HEK293 (cell line): ENCODE results near the gene DNER.

Experiments used
- KLF1 ChIP-seq: fragments of 450-650 bp; formaldehyde crosslinking; IDR thresholded peaks from 2 replicates; pipeline ENCODE4 v1.5.1; 2016; ENCODE audit warnings: missing biosample characterization, missing genetic modification characterization
- SP2 ChIP-seq: fragments of 450-650 bp; formaldehyde crosslinking; IDR thresholded peaks from 2 replicates; pipeline ENCODE4 v1.5.1; 2016; ENCODE audit warnings: missing biosample characterization, missing genetic modification characterization
- YY1 ChIP-seq: fragments of 450-650 bp; formaldehyde crosslinking; IDR thresholded peaks from 2 replicates; pipeline ENCODE4 v1.5.1; 2018; ENCODE audit warnings: missing biosample characterization, missing genetic modification characterization
- YY2 ChIP-seq: fragments of 450-650 bp; formaldehyde crosslinking; IDR thresholded peaks from 2 replicates; pipeline ENCODE4 v1.5.1; 2016; ENCODE audit warnings: missing biosample characterization, missing genetic modification characterization
- ZBTB17 ChIP-seq: fragments of 450-650 bp; formaldehyde crosslinking; IDR thresholded peaks from 2 replicates; pipeline ENCODE4 v1.5.1; 2016; ENCODE audit warnings: missing biosample characterization, missing genetic modification characterization
- ZBTB20 ChIP-seq: fragments of 450-650 bp; formaldehyde crosslinking; IDR thresholded peaks from 2 replicates; pipeline ENCODE4 v1.5.1; 2016; ENCODE audit warnings: missing biosample characterization, missing genetic modification characterization
- ZFHX2 ChIP-seq: fragments of 450-650 bp; formaldehyde crosslinking; conservative IDR thresholded peaks from 2 replicates; pipeline ENCODE4 v1.5.1; 2016; ENCODE audit warnings: missing biosample characterization, missing genetic modification characterization
- ZIC2 ChIP-seq: fragments of 450-650 bp; formaldehyde crosslinking; IDR thresholded peaks from 2 replicates; pipeline ENCODE4 v1.5.1; 2016; ENCODE audit warnings: missing biosample characterization, missing genetic modification characterization
- ZNF114 ChIP-seq: fragments of 450-650 bp; formaldehyde crosslinking; IDR thresholded peaks from 2 replicates; pipeline ENCODE4 v1.5.0; 2017; ENCODE audit warnings: missing biosample characterization, missing genetic modification characterization
- ZNF121 ChIP-seq: fragments of 450-650 bp; formaldehyde crosslinking; IDR thresholded peaks from 2 replicates; pipeline ENCODE4 v1.5.1; 2016; ENCODE audit warnings: missing biosample characterization, missing genetic modification characterization
- ZNF132 ChIP-seq: fragments of 450-650 bp; formaldehyde crosslinking; IDR thresholded peaks from 2 replicates; pipeline ENCODE4 v1.5.1; 2017; ENCODE audit warnings: missing biosample characterization, missing genetic modification characterization, borderline replicate concordance
- ZNF184 ChIP-seq: fragments of 450-650 bp; IDR thresholded peaks from 2 replicates; pipeline ENCODE4 v1.5.1; 2018; ENCODE audit warnings: missing biosample characterization, mild to moderate bottlenecking, missing genetic modification characterization
- ZNF274 ChIP-seq, 2 experiments: fragments of 200-500 bp in 1 of 2; fragments of 450-650 bp in 1 of 2; sonication (Bioruptor generic) in 1 of 2; formaldehyde crosslinking in 1 of 2; IDR thresholded peaks; 2 replicates each; pipeline versions ENCODE4 v1.5.1 to v1.6.1; 2014 to 2016; ENCODE audit warnings: borderline replicate concordance in 1 of 2, inconsistent platforms in 1 of 2, low read length in 1 of 2, missing biosample characterization in 1 of 2, missing genetic modification characterization in 1 of 2
- ZNF341 ChIP-seq: fragments of 450-650 bp; formaldehyde crosslinking; IDR thresholded peaks from 2 replicates; pipeline ENCODE4; 2016; ENCODE audit warnings: low read depth, missing biosample characterization, missing genetic modification characterization
- ZNF571 ChIP-seq: fragments of 450-650 bp; formaldehyde crosslinking; IDR thresholded peaks from 2 replicates; pipeline ENCODE4 v1.5.0; 2017; ENCODE audit warnings: missing biosample characterization, missing genetic modification characterization
- ZNF585B ChIP-seq: fragments of 450-650 bp; formaldehyde crosslinking; IDR thresholded peaks from 2 replicates; pipeline ENCODE4 v1.5.1; 2016; ENCODE audit warnings: missing biosample characterization, missing genetic modification characterization
- ZNF610 ChIP-seq: fragments of 450-650 bp; formaldehyde crosslinking; IDR thresholded peaks from 2 replicates; pipeline ENCODE4 v1.5.1; 2016; ENCODE audit warnings: missing biosample characterization, missing genetic modification characterization, borderline replicate concordance
- ZNF624 ChIP-seq: fragments of 450-650 bp; formaldehyde crosslinking; IDR thresholded peaks from 2 replicates; pipeline ENCODE4 v1.5.1; 2017; ENCODE audit warnings: missing biosample characterization, missing genetic modification characterization
- ZNF654 ChIP-seq: fragments of 450-650 bp; formaldehyde crosslinking; IDR thresholded peaks from 2 replicates; pipeline ENCODE4 v1.5.1; 2016; ENCODE audit warnings: low read depth, missing biosample characterization, missing genetic modification characterization
- ZNF658 ChIP-seq: fragments of 450-650 bp; formaldehyde crosslinking; IDR thresholded peaks from 2 replicates; pipeline ENCODE4; 2016; ENCODE audit warnings: missing biosample characterization, missing genetic modification characterization
- ZNF664 ChIP-seq: fragments of 450-650 bp; formaldehyde crosslinking; IDR thresholded peaks from 2 replicates; pipeline ENCODE4 v1.5.1; 2016; ENCODE audit warnings: missing biosample characterization, missing genetic modification characterization
- ZNF777 ChIP-seq: fragments of 450-650 bp; formaldehyde crosslinking; IDR thresholded peaks from 2 replicates; pipeline ENCODE4 v1.5.1; 2017; ENCODE audit warnings: missing biosample characterization, missing genetic modification characterization, borderline replicate concordance
- TF ChIP-seq, protein P1 (sequence below): fragments of 450-650 bp; formaldehyde crosslinking; IDR thresholded peaks from 2 replicates; pipeline ENCODE4 v1.5.1; 2016; ENCODE audit warnings: missing biosample characterization, missing genetic modification characterization
- TF ChIP-seq, protein P2 (sequence below): fragments of 450-650 bp; formaldehyde crosslinking; conservative IDR thresholded peaks from 2 replicates; pipeline ENCODE4 v1.5.1; 2016; ENCODE audit warnings: low read depth, missing biosample characterization, missing genetic modification characterization
- TF ChIP-seq, protein P3 (sequence below): fragments of 450-650 bp; formaldehyde crosslinking; IDR thresholded peaks from 2 replicates; pipeline ENCODE4 v1.5.1; 2016; ENCODE audit warnings: missing biosample characterization, missing genetic modification characterization, borderline replicate concordance
- TF ChIP-seq, protein P4 (sequence below): fragments of 450-650 bp; formaldehyde crosslinking; IDR thresholded peaks from 2 replicates; pipeline ENCODE4 v1.5.1; 2017; ENCODE audit warnings: missing biosample characterization, missing genetic modification characterization
- TF ChIP-seq, protein P5 (sequence below): fragments of 450-650 bp; formaldehyde crosslinking; IDR thresholded peaks from 2 replicates; pipeline ENCODE4 v1.5.1; 2016; ENCODE audit warnings: missing biosample characterization, missing genetic modification characterization, low read depth

The DNER gene

DNA sequence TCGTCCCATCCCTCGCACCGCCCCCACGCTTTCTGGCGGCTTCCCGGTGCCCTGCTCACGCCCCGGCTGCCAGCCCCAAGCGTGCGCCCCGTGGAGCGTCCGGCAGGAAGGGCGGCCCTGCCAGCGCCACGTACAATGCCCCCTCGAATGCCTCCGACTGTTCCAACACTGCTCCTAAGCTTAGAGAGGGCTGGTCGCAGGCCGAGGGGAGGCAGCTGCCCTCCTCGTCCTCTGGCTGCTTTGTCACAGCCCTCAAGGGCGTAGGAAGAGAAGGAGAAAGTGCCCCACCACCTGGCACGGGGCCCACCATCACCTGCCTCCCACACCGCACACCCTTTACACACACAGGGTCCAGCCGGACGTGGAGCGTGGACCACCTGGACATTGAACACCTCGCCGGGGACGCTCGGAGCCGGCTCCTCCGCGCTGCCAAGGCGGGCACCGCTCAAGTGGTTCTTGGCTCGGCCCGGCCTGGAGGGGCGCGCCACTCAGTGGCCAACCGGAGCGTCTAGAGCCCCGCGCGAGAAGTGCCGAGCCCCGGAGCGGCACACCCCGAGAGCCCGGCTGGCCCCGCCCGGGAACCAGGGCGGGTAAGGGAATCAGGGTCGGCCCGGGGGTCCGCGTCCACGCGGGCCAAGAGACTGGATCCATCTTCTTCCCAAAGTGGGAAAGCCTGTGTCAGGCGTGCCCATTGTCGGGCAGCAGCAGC, 830 bp downstream of the DNER start (continued):
- TF ChIP-seq, protein P1, sequence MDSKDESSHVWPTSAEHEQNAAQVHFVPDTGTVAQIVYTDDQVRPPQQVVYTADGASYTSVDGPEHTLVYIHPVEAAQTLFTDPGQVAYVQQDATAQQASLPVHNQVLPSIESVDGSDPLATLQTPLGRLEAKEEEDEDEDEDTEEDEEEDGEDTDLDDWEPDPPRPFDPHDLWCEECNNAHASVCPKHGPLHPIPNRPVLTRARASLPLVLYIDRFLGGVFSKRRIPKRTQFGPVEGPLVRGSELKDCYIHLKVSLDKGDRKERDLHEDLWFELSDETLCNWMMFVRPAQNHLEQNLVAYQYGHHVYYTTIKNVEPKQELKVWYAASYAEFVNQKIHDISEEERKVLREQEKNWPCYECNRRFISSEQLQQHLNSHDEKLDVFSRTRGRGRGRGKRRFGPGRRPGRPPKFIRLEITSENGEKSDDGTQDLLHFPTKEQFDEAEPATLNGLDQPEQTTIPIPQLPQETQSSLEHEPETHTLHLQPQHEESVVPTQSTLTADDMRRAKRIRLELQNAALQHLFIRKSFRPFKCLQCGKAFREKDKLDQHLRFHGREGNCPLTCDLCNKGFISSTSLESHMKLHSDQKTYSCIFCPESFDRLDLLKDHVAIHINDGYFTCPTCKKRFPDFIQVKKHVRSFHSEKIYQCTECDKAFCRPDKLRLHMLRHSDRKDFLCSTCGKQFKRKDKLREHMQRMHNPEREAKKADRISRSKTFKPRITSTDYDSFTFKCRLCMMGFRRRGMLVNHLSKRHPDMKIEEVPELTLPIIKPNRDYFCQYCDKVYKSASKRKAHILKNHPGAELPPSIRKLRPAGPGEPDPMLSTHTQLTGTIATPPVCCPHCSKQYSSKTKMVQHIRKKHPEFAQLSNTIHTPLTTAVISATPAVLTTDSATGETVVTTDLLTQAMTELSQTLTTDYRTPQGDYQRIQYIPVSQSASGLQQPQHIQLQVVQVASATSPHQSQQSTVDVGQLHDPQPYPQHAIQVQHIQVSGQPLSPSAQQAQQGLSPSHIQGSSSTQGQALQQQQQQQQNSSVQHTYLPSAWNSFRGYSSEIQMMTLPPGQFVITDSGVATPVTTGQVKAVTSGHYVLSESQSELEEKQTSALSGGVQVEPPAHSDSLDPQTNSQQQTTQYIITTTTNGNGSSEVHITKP: peak; percentile 55; the same call in 1 of the 2 replicates
- TF ChIP-seq ZNF571 (tag by site-specific recombination): no peak
- TF ChIP-seq, protein P2, sequence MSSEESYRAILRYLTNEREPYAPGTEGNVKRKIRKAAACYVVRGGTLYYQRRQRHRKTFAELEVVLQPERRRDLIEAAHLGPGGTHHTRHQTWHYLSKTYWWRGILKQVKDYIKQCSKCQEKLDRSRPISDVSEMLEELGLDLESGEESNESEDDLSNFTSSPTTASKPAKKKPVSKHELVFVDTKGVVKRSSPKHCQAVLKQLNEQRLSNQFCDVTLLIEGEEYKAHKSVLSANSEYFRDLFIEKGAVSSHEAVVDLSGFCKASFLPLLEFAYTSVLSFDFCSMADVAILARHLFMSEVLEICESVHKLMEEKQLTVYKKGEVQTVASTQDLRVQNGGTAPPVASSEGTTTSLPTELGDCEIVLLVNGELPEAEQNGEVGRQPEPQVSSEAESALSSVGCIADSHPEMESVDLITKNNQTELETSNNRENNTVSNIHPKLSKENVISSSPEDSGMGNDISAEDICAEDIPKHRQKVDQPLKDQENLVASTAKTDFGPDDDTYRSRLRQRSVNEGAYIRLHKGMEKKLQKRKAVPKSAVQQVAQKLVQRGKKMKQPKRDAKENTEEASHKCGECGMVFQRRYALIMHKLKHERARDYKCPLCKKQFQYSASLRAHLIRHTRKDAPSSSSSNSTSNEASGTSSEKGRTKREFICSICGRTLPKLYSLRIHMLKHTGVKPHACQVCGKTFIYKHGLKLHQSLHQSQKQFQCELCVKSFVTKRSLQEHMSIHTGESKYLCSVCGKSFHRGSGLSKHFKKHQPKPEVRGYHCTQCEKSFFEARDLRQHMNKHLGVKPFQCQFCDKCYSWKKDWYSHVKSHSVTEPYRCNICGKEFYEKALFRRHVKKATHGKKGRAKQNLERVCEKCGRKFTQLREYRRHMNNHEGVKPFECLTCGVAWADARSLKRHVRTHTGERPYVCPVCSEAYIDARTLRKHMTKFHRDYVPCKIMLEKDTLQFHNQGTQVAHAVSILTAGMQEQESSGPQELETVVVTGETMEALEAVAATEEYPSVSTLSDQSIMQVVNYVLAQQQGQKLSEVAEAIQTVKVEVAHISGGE (tag by site-specific recombination): 0 out of 2 replicates have a peak, but pooled peaks have one; percentile 17
- TF ChIP-seq ZNF610 (tag by site-specific recombination): no peak
- peak; percentile 36; the same call in 1 of the 2 replicates for TF ChIP-seq ZIC2
- peak; percentile 93 for TF ChIP-seq ZBTB20 (tag by site-specific recombination)
- TF ChIP-seq ZNF132 (tag by site-specific recombination): no peak
- no peak for TF ChIP-seq YY2
- TF ChIP-seq ZNF114: no peak
- no peak for TF ChIP-seq YY1
- TF ChIP-seq ZNF654: no peak
- peak; percentile 48; the same call in 1 of the 2 replicates for TF ChIP-seq ZNF341 (tag by site-specific recombination)
- TF ChIP-seq, protein P3, sequence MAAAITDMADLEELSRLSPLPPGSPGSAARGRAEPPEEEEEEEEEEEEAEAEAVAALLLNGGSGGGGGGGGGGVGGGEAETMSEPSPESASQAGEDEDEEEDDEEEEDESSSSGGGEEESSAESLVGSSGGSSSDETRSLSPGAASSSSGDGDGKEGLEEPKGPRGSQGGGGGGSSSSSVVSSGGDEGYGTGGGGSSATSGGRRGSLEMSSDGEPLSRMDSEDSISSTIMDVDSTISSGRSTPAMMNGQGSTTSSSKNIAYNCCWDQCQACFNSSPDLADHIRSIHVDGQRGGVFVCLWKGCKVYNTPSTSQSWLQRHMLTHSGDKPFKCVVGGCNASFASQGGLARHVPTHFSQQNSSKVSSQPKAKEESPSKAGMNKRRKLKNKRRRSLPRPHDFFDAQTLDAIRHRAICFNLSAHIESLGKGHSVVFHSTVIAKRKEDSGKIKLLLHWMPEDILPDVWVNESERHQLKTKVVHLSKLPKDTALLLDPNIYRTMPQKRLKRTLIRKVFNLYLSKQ: no peak
- TF ChIP-seq ZNF121 (tag by site-specific recombination): no peak
- TF ChIP-seq, protein P4, sequence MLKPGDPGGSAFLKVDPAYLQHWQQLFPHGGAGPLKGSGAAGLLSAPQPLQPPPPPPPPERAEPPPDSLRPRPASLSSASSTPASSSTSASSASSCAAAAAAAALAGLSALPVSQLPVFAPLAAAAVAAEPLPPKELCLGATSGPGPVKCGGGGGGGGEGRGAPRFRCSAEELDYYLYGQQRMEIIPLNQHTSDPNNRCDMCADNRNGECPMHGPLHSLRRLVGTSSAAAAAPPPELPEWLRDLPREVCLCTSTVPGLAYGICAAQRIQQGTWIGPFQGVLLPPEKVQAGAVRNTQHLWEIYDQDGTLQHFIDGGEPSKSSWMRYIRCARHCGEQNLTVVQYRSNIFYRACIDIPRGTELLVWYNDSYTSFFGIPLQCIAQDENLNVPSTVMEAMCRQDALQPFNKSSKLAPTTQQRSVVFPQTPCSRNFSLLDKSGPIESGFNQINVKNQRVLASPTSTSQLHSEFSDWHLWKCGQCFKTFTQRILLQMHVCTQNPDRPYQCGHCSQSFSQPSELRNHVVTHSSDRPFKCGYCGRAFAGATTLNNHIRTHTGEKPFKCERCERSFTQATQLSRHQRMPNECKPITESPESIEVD (tag by site-specific recombination): no peak
- TF ChIP-seq ZNF664 (tag by site-specific recombination): no peak
- no peak for TF ChIP-seq ZNF274 (IDR thresholded peaks at IDR 0.05; ENCODE audit: low read length)
- no peak for TF ChIP-seq ZNF274 (tag by site-specific recombination; IDR thresholded peaks at IDR 0.05; ENCODE audit: borderline replicate concordance)
- peak; percentile 90 for TF ChIP-seq ZBTB17
- 0 out of 2 replicates have a peak, but pooled peaks have one; percentile 33 for TF ChIP-seq KLF1 (tag by site-specific recombination)
- TF ChIP-seq, protein P5, sequence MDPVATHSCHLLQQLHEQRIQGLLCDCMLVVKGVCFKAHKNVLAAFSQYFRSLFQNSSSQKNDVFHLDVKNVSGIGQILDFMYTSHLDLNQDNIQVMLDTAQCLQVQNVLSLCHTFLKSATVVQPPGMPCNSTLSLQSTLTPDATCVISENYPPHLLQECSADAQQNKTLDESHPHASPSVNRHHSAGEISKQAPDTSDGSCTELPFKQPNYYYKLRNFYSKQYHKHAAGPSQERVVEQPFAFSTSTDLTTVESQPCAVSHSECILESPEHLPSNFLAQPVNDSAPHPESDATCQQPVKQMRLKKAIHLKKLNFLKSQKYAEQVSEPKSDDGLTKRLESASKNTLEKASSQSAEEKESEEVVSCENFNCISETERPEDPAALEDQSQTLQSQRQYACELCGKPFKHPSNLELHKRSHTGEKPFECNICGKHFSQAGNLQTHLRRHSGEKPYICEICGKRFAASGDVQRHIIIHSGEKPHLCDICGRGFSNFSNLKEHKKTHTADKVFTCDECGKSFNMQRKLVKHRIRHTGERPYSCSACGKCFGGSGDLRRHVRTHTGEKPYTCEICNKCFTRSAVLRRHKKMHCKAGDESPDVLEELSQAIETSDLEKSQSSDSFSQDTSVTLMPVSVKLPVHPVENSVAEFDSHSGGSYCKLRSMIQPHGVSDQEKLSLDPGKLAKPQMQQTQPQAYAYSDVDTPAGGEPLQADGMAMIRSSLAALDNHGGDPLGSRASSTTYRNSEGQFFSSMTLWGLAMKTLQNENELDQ: no peak
- TF ChIP-seq ZNF658 (tag by site-specific recombination): no peak
- TF ChIP-seq SP2 (tag by site-specific recombination): peak; percentile 44
- TF ChIP-seq ZFHX2 (tag by site-specific recombination): peak; percentile 54; the same call in 1 of the 2 replicates
- TF ChIP-seq ZNF585B (tag by site-specific recombination): no peak
- 0 out of 2 replicates have a peak, but pooled peaks have one; percentile 29 for TF ChIP-seq ZNF777 (tag by site-specific recombination)
- TF ChIP-seq ZNF184 (tag by site-specific recombination): no peak
- no peak for TF ChIP-seq ZNF624 (tag by site-specific recombination)
